SH-SY5Y (cell line): Measurements from ENCODE around the gene KRTAP4-12.

Experiments
- GATA2 ChIP-seq: IDR thresholded peaks from 2 replicates; pipeline ENCODE4 v1.6.1; 2011; ENCODE audit warnings: mild to moderate bottlenecking, low read depth, low read length
- GATA3 ChIP-seq: IDR thresholded peaks from 2 replicates; pipeline ENCODE4 v1.6.1; 2011; ENCODE audit warnings: low read depth, mild to moderate bottlenecking, low read length, moderate library complexity

DNA sequence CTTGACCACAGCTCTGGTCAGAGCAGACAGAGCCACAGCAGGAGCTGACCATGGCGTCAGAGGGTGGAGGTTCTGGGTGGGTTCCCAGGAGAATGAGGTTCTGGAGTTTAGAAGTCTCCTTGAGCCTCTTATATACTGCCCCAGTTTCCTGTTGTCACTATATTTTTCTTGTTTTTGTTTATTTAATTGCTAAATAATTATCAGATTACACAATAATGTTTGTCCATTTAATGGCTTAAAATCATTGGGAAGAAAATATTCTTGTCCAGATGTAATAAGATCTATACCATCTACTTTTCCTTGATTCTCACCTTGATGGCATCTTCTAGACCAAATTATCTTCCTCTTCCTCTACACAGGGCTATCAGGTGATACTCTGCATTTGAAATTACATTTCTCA, 44.1 kb upstream of the KRTAP4-12 start, which contains the start of gene KRTAP4-3:
- TF ChIP-seq GATA2: no peak
- TF ChIP-seq GATA3: no peak
